Non-pigmented ciliary epithelial cell (primary cell): ENCODE data around the gene IRS4.

Source experiments
- DNase-seq: peaks from one replicate; pipeline ENCODE4 v3.0.0-alpha.2; 2010; ENCODE audit warnings: low read depth

IRS4 gene

GRCh38 chrX:108736509-108737479 is at the start of gene IRS4:
IRS4 (minus strand) TSS chrX:108736563.
- no peak for DNase-seq

- no peak for DNase-seq
These were observed 36.2 kb upstream of the IRS4 start for GRCh38 chrX:108772549-108772948.

DNA sequence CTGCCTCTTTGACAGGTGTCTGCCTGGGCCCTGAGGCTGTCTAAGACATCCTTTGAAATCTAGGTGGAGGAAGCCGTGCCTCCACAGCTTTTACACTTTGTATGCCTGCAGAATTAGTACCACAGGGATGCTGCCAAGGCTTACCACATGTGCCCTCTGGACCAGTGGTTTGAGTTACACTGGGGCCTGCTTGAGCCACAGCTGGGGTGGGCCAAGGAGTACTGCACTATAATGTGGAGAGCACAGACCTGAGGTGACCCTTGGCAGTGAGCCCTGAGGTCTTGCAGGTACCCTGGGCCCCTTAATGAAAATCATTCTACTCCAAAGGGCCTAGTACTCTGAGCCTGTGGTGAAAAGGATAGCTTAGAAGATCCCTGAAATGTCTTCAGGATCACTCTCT is 27.2 kb upstream of the IRS4 start:
- DNase-seq, result no peak

- DNase-seq, result no peak
These were observed 4.0 kb upstream of the IRS4 start for GRCh38 chrX:108740299-108740774.

DNA sequence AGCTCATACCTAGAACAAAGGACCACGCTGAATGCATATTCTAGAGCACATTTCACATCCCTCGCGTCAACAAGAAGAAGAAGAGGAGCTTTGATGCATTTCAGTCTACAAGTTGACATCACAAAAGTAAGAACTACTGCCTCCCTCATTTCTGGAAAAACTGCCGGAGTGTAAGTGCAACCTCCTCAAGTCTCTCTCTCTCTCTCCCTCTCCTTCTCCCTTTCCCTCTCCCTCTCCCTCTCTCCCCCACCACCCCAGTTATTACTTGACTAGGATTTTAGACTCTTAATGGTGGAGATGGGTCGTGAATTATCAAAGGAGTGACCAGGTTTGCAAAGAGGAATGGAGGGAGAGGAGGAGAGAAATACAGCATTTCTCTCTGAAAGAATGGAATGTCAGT is 1.4 kb upstream of the IRS4 start:
- no peak for DNase-seq

GRCh38 chrX:108735679-108736508 is 469 bp downstream of the IRS4 start:
- DNase-seq, result no peak

GRCh38 chrX:108735091-108735678 is 1.2 kb downstream of the IRS4 start:
- DNase-seq, result no peak

GRCh38 chrX:108734426-108734825 is 1.9 kb downstream of the IRS4 start:
- DNase-seq, result no peak

GRCh38 chrX:108732630-108733321 is 3.6 kb downstream of the IRS4 start:
- DNase-seq, result no peak

- no peak for DNase-seq
These were observed 5.2 kb downstream of the IRS4 start for GRCh38 chrX:108731153-108731552.

DNA sequence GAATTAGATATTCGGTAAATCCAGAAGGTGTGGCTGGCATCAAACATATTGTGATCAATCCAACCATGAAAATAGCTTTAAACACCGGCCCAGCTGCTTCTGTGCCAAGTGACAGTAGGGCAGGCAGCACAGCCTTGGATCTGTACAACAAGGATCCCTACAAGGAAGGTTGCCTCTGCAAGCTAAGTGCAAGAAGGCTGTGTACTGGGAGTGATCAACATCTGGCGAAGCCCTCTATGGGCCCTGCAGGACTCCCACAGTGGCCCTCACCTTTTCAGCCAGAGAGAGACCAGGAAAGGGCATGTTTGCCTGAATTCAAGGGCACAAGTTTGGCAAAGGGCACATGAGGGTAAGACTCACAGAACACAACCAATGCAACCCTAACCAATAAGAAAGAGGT is 9.6 kb downstream of the IRS4 start:
- no peak for DNase-seq

GRCh38 chrX:108722561-108722960 is 13.8 kb downstream of the IRS4 start:
- no peak for DNase-seq

DNA sequence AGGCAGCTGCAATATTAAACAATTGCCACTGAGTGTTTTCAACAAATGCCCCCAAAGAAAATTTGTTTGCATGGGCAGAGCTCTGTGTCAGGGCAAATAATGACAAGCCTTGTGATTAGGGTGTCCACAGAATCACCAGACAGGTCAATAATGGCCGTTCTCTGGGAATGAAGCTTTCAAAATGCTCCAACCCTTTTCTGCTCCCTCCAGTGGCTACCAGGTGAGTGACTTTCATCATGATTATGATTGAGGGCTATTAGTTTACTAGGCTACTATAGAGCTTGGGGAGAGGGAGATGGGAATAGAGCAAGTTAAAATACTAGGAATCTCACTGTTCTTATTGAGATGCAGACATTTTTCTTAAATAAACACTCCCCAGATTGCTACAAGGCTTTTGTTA is 23.5 kb downstream of the IRS4 start:
- no peak for DNase-seq

DNA sequence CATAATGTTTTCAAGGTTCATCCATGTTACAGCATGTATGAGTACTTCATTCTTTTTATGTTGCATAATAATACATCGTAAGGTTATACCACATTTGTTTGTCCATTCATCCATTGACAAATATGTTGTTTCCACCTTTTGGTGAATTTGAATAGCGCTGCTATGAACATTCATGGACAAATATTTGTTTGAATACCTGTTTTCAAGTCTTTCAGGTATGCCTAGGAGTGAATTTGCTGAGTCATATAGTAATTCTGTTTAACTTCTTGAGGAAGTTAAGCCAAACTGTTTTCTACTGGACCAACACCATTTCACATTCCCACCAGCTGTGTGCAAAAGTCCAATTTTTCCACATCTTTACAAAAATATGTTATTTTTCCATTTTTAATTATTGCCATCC is 31.5 kb downstream of the IRS4 start:
- DNase-seq, result no peak

DNA sequence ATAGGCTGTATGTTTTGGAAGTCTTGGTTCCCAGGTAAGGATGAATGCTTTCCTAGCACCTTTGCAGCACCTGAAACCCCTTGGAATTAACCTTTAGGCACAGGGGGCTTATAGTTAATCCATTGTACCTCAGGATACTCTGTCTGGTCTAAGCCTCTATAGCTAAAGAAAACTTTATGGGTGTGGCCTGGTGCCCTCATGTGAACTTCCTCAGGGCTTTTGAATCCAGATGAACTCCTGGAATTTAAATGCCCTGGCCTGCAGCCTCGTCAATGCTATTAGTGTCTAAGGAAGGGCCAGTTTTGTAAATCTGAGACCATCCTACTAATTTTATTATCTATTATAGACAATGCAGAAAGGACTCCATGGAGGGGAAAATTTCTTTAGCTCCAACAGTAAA is 33.8 kb downstream of the IRS4 start:
- DNase-seq, result no peak

DNA sequence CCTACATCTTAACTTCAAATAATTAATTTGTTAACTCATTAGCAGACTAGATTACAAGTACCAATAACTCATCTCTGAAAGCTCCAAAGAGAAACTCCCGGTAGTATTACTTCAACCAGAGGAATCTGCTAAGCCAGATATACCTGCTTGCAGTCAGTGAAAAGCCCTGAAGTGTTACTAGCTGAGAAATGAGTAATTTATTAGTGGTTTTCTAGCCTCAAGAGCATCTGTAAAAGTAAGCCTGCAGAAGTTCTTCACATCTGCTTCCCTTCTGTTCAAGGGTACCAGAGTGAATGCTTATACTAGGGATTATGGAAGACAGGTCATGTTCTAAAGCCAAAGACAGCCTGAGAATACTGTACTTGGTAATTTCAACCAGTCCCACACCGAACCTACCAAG is 34.7 kb downstream of the IRS4 start:
- no peak for DNase-seq

DNA sequence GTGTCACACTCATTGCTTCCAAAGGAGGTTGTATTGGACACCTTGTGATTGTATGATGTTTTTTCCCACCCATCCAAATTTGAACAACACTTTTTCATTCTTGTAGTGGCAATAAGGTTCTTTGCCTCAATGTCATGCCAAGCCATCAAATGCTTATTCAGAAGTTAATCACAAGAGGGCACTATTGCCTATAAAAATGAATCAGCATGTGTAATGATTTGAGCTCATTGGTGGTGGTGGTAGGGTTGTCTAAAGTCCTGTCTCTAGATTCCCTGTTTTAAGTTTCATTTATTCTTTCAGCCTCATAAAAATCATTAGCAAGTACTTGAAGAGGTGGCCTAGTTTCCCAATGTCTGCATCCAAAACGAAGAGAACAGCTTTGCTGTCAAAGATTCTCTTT is 37.0 kb downstream of the IRS4 start:
- no peak for DNase-seq

DNA sequence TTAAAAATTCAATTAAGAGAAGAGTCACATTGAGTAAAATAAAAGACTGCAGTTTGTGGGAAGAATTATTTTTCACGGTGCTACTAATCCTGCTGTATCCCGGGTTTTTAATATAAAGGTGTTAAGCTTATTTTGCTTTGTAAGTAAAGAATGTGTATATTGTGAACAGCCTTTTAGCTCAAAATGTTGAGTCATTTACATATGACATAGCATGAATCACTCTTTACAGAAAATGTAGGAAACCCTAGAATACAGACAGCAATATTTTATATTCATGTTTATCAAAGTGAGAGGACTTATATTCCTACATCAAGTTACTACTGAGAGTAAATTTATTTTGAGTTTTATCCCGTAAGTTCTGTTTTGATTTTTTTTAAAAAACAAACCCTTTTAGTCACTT is 39.7 kb downstream of the IRS4 start:
- no peak for DNase-seq
